ENCODE data around the gene EXOC6B. TPM values are rescaled to one million over a fixed set of nuclear protein-coding genes. Genes with fewer than 3 reads are reported as not detected.

The EXOC6B gene
- total RNA-seq, 1 donor, result 9.2 TPM

- no peak for DNase-seq (ENCODE audit: low read depth in 2 of 3, low spot score in 2 of 3)
Observed at GRCh38 chr2:72155151-72155550, 670.7 kb downstream of the EXOC6B start.

GRCh38 chr2:72154386-72154975 lies 671.4 kb downstream of the EXOC6B start:
- DNase-seq (ENCODE audit: low read depth in 2 of 3, low spot score in 2 of 3), result no peak

- no peak for DNase-seq (ENCODE audit: low read depth in 2 of 3, low spot score in 2 of 3)
Observed at GRCh38 chr2:72153924-72154323, 671.9 kb downstream of the EXOC6B start.

GRCh38 chr2:72153026-72153791 lies 672.6 kb downstream of the EXOC6B start:
- no peak for DNase-seq (ENCODE audit: low read depth in 2 of 3, low spot score in 2 of 3)

- DNase-seq (ENCODE audit: low read depth in 2 of 3, low spot score in 2 of 3), result no peak
Observed at GRCh38 chr2:72150861-72151356, 674.9 kb downstream of the EXOC6B start.

GRCh38 chr2:72150157-72150860 lies 675.5 kb downstream of the EXOC6B start:
- peak; percentile 35 to 82 (median 62) for DNase-seq (ENCODE audit: low read depth in 2 of 3, low spot score in 2 of 3)

- peak in 1 of 3 donors; percentile 36 for DNase-seq (ENCODE audit: low read depth in 2 of 3, low spot score in 2 of 3)
Observed at GRCh38 chr2:72149556-72150156, 676.2 kb downstream of the EXOC6B start.

- peak in 1 of 3 donors; percentile 39 for DNase-seq (ENCODE audit: low read depth in 2 of 3, low spot score in 2 of 3)
Observed at GRCh38 chr2:72148837-72149555, 676.8 kb downstream of the EXOC6B start.

- no peak for DNase-seq (ENCODE audit: low read depth in 2 of 3, low spot score in 2 of 3)
Observed at GRCh38 chr2:72148003-72148836, 677.6 kb downstream of the EXOC6B start.

- peak in 1 of 3 donors; percentile 30 for DNase-seq (ENCODE audit: low read depth in 2 of 3, low spot score in 2 of 3)
Observed at GRCh38 chr2:72147303-72147971, 678.4 kb downstream of the EXOC6B start, which contains the start of gene CYP26B1. Gene CYP26B1 (minus strand): TSS chr2:72147862. CDS start chr2:72147834, 28 bp downstream.

- peak in 1 of 3 donors; percentile 2 for DNase-seq (ENCODE audit: low read depth in 2 of 3, low spot score in 2 of 3)
Observed at GRCh38 chr2:72146347-72147302, 679.2 kb downstream of the EXOC6B start.

- no peak for DNase-seq (ENCODE audit: low read depth in 2 of 3, low spot score in 2 of 3)
Observed at GRCh38 chr2:72145658-72146329, 680.0 kb downstream of the EXOC6B start.

GRCh38 chr2:72145289-72145657 lies 680.6 kb downstream of the EXOC6B start:
- peak in 1 of 3 donors; percentile 16 for DNase-seq (ENCODE audit: low read depth in 2 of 3, low spot score in 2 of 3)

GRCh38 chr2:72144632-72145288 lies 681.1 kb downstream of the EXOC6B start:
- DNase-seq (ENCODE audit: low read depth in 2 of 3, low spot score in 2 of 3), result peak in 1 of 3 donors; percentile 16

GRCh38 chr2:72144274-72144631 lies 681.6 kb downstream of the EXOC6B start:
- peak in 1 of 3 donors; percentile 19 for DNase-seq (ENCODE audit: low read depth in 2 of 3, low spot score in 2 of 3)

- DNase-seq (ENCODE audit: low read depth in 2 of 3, low spot score in 2 of 3), result peak in 1 of 3 donors; percentile 11
Observed at GRCh38 chr2:72143441-72144273, 682.2 kb downstream of the EXOC6B start.
